ENCODE data around the gene HPS4. TPM values are rescaled to one million over a fixed set of nuclear protein-coding genes. Genes with fewer than 3 reads are reported as not detected.

HPS4 gene
- total RNA-seq, 1 experiment from 2014 or later: 48.1 TPM

DNA sequence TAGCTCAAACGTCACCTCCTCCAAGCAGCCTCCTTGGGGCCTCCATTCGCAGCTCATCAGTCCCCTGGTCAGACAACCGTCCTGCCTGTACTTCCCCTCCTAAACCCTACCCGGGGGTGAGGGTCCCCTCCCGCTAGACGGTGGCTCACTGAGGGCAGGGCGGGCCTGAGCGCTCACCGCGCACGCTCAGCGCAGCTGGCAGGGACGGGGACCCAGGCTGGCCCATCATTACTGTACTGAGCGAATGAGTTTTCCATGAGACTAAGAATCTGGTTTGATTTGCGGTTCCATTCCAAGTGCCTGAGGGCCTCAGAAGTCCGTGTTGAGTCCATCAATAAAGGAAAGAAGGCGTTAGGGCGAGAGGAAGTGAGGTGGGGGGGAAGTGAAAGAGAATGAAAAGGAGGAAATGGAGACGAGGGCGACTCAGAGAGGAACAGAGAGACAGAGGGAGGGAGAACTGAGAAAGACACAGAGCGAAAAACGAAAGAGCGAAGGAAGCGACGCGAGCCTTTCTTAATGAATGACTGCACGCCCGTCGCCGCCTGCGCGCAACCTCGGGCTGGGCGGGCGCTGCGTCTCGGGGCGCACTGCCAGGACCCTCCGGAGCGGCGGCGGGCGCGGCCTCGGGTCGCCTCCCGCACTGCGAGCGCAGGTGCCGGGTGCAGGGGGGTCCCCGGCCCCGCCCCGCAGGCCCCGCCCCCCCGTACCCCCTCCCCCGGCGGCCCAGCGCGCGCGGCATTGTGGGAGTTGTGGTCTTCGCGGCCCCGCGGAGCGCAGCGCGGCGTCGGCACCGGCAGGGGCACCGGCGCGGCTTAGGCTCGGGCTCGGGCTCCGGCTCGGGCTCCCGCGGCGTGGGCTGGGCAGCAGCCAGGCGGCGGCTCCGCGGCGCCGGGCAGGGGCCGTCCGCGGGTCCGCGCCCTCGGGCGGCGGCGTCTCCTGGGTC is 54.8 kb downstream of the HPS4 start, which contains the start of gene ASPHD2 (continued):
- TF ChIP-seq, protein P1, sequence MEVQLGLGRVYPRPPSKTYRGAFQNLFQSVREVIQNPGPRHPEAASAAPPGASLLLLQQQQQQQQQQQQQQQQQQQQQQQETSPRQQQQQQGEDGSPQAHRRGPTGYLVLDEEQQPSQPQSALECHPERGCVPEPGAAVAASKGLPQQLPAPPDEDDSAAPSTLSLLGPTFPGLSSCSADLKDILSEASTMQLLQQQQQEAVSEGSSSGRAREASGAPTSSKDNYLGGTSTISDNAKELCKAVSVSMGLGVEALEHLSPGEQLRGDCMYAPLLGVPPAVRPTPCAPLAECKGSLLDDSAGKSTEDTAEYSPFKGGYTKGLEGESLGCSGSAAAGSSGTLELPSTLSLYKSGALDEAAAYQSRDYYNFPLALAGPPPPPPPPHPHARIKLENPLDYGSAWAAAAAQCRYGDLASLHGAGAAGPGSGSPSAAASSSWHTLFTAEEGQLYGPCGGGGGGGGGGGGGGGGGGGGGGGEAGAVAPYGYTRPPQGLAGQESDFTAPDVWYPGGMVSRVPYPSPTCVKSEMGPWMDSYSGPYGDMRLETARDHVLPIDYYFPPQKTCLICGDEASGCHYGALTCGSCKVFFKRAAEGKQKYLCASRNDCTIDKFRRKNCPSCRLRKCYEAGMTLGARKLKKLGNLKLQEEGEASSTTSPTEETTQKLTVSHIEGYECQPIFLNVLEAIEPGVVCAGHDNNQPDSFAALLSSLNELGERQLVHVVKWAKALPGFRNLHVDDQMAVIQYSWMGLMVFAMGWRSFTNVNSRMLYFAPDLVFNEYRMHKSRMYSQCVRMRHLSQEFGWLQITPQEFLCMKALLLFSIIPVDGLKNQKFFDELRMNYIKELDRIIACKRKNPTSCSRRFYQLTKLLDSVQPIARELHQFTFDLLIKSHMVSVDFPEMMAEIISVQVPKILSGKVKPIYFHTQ (CRISPR knock-in tag; IDR thresholded peaks at IDR 0.05): no peak
- TF ChIP-seq SP1 (CRISPR knock-in tag; conservative IDR thresholded peaks at IDR 0.05) (peak; percentile 45; the same call in 1 of the 2 replicates), ZNF416 (CRISPR knock-in tag; IDR thresholded peaks at IDR 0.05) (0 out of 2 replicates have a peak, but pooled peaks have one; percentile 56), HMGA2 (CRISPR knock-in tag; IDR thresholded peaks at IDR 0.05) (no peak), MLX (CRISPR knock-in tag; IDR thresholded peaks at IDR 0.05) (no peak)
- TF ChIP-seq, protein P2, sequence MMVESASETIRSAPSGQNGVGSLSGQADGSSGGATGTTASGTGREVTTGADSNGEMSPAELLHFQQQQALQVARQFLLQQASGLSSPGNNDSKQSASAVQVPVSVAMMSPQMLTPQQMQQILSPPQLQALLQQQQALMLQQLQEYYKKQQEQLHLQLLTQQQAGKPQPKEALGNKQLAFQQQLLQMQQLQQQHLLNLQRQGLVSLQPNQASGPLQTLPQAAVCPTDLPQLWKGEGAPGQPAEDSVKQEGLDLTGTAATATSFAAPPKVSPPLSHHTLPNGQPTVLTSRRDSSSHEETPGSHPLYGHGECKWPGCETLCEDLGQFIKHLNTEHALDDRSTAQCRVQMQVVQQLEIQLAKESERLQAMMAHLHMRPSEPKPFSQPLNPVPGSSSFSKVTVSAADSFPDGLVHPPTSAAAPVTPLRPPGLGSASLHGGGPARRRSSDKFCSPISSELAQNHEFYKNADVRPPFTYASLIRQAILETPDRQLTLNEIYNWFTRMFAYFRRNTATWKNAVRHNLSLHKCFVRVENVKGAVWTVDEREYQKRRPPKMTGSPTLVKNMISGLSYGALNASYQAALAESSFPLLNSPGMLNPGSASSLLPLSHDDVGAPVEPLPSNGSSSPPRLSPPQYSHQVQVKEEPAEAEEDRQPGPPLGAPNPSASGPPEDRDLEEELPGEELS (CRISPR knock-in tag; IDR thresholded peaks at IDR 0.05): peak; percentile 63; the same call in 1 of the 2 replicates

DNA sequence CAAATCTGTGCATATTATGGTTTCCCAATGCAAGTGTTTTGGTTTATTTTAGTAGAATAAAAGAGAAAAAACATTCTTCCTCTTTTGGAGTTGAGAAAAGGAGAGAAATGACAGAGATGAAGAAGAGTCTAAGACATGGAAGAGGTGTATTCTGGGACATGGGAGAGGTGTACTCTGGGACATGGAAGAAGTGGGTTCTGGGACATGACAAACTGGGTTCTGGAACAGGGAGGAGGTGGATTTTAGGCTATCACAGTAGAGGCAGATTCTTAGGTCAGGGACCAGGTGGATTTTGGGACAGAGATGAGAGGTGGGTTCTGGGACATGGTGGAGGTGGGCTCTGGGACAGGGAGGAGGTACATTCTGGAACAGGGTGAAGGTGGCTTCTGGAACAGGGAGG is 56.7 kb downstream of the HPS4 start:
- ATAC-seq (no peak), DNase-seq (ENCODE audit: low spot score) (no peak)
- Mint-ChIP-seq H3K27ac (no peak overlapping the region), H3K36me3 (no peaks in the 10 kb centered on the region), H3K9me3 (peaks cover 17% of the 10 kb centered on the region), H3K4me1 (peaks cover 15% of the 10 kb centered on the region), H3K27me3 (ENCODE audit: low read depth) (peaks cover 55% of the 10 kb centered on the region), H3K4me3 (no peak overlapping the region)
- POLR2A ChIA-PET: no interaction called here
- CTCF ChIA-PET: no interaction called here
- TF ChIP-seq, protein P3, sequence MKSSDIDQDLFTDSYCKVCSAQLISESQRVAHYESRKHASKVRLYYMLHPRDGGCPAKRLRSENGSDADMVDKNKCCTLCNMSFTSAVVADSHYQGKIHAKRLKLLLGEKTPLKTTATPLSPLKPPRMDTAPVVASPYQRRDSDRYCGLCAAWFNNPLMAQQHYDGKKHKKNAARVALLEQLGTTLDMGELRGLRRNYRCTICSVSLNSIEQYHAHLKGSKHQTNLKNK (CRISPR knock-in tag; IDR thresholded peaks at IDR 0.05): no peak
- TF ChIP-seq, protein P4, sequence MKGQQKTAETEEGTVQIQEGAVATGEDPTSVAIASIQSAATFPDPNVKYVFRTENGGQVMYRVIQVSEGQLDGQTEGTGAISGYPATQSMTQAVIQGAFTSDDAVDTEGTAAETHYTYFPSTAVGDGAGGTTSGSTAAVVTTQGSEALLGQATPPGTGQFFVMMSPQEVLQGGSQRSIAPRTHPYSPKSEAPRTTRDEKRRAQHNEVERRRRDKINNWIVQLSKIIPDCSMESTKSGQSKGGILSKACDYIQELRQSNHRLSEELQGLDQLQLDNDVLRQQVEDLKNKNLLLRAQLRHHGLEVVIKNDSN (CRISPR knock-in tag; IDR thresholded peaks at IDR 0.05): no peak
- TF ChIP-seq SP1 (CRISPR knock-in tag; conservative IDR thresholded peaks at IDR 0.05): no peak
- TF ChIP-seq SMAD3 (CRISPR knock-in tag; IDR thresholded peaks at IDR 0.05; ENCODE audit: borderline replicate concordance): no peak
- TF ChIP-seq ELF4 (CRISPR knock-in tag; IDR thresholded peaks at IDR 0.05; ENCODE audit: low read depth): no peak
- no peak for TF ChIP-seq RELA (CRISPR knock-in tag; IDR thresholded peaks at IDR 0.05; ENCODE audit: borderline replicate concordance)
- no peak for TF ChIP-seq EMX1 (CRISPR knock-in tag; IDR thresholded peaks at IDR 0.05)
- TF ChIP-seq ESRRA (CRISPR knock-in tag; IDR thresholded peaks at IDR 0.05; ENCODE audit: borderline replicate concordance): no peak
- no peak for TF ChIP-seq ZNF532 (CRISPR knock-in tag; IDR thresholded peaks at IDR 0.05; ENCODE audit: borderline replicate concordance)
- no peak for TF ChIP-seq JUN (CRISPR knock-in tag; IDR thresholded peaks at IDR 0.05)
- TF ChIP-seq USF2 (CRISPR knock-in tag; IDR thresholded peaks at IDR 0.05): no peak
- TF ChIP-seq ZNF232 (CRISPR knock-in tag; IDR thresholded peaks at IDR 0.05): no peak
- TF ChIP-seq HMGA2 (CRISPR knock-in tag; IDR thresholded peaks at IDR 0.05): no peak
- TF ChIP-seq HMGXB4 (CRISPR knock-in tag; IDR thresholded peaks at IDR 0.05): no peak

Measured in WTC11 (cell line).